ENCODE data around the gene CA11. TPM values are rescaled to one million over a fixed set of nuclear protein-coding genes. Genes with fewer than 3 reads are reported as not detected.

The CA11 gene
- polyA plus RNA-seq, 1 experiment = 3.0 TPM

DNA sequence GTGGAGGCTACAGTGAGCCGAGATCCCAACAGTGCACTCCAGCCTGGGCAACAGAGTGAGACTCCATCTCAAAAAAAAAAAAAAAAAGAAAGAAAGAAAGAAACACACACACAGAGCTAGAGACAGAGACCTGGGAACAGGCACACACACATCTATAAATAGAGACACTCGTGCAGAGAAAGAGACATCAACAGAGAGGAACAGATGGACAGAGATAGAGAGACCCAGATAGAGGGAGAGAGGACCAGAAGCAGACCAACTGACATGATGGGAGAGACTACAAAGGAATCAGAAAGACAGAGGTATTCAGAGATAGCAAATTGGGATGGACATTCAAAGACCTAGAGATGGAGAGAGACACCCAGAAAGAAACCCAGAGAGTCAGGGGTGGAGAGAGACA is 2.1 kb upstream of the CA11 start:
- H3K27me3 ChIP-seq (ENCODE audit: control insufficient read depth, insufficient read depth, low read length) = 0 out of 2 replicates have a peak, but pooled peaks cover 2% of the 10 kb centered on the region
- H3K36me3 ChIP-seq (ENCODE audit: control insufficient read depth, insufficient read depth, low read length) = no peaks in the 10 kb centered on the region
- TF ChIP-seq CTCF (IDR thresholded peaks at IDR 0.05; ENCODE audit: insufficient read depth, low read depth, low read length) = no peak
- ChIA-PET CTCF (interaction anchor here (0.7 kb wide), 1 partner anchor 194 kb away, joined by 3 read pairs; no protein-coding TSS in a partner anchor), POLR2A (no interaction called here)
- no peak overlapping the region for H3K4me3 ChIP-seq (ENCODE audit: low read depth, low read length)
- DNase-seq (ENCODE audit: low read depth) = no peak

DNA sequence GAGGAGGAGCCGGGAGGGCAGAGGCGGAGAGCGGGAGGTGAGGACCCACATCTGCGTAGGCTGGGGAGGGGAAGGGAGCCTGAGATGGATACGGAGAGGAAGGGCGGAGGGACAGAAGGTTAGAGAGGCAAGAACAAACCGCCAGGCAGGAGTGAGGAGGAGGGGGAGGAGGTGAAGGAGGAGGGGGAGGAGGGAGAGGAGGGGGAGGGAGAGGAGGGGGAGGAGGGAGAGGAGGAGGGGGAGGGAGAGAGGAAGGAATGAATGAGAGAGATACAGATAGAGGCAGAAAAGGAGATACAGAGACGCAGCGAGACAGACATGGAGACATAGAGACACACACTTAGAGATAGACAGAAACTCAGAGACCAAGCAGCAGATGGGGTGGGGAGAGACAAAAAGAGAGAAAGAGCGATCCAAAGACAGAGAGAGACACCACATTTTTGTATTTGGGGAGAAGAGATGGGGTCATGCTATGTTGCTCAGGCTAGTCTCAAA is 782 bp upstream of the CA11 start:
- DNase-seq (ENCODE audit: low read depth) = no peak
- Histone ChIP-seq H3K36me3 (ENCODE audit: control insufficient read depth, insufficient read depth, low read length) (no peaks in the 10 kb centered on the region), H3K27me3 (ENCODE audit: control insufficient read depth, insufficient read depth, low read length) (no peaks in the 10 kb centered on the region), H3K4me3 (ENCODE audit: low read depth, low read length) (peak overlapping the region; percentile 47)
- no peak for TF ChIP-seq CTCF (IDR thresholded peaks at IDR 0.05; ENCODE audit: insufficient read depth, low read depth, low read length)
- ChIA-PET CTCF (interaction anchor here (0.9 to 3.5 kb wide), 8 partner anchors 20 to 195 kb away, joined by 3 to 20 read pairs (median 4); no protein-coding TSS in a partner anchor), POLR2A (no interaction called here)

- DNase-seq (ENCODE audit: low read depth) = no peak
- no peak for TF ChIP-seq CTCF (IDR thresholded peaks at IDR 0.05; ENCODE audit: insufficient read depth, low read depth, low read length)
- POLR2A ChIA-PET = interaction anchor here (0.7 kb wide), 1 partner anchor 348 kb away, joined by 3 read pairs; the partner anchor contains the start of gene RUVBL2
Measured at GRCh38 chr19:48645620-48646000, 377 bp downstream of the CA11 start.

DNA sequence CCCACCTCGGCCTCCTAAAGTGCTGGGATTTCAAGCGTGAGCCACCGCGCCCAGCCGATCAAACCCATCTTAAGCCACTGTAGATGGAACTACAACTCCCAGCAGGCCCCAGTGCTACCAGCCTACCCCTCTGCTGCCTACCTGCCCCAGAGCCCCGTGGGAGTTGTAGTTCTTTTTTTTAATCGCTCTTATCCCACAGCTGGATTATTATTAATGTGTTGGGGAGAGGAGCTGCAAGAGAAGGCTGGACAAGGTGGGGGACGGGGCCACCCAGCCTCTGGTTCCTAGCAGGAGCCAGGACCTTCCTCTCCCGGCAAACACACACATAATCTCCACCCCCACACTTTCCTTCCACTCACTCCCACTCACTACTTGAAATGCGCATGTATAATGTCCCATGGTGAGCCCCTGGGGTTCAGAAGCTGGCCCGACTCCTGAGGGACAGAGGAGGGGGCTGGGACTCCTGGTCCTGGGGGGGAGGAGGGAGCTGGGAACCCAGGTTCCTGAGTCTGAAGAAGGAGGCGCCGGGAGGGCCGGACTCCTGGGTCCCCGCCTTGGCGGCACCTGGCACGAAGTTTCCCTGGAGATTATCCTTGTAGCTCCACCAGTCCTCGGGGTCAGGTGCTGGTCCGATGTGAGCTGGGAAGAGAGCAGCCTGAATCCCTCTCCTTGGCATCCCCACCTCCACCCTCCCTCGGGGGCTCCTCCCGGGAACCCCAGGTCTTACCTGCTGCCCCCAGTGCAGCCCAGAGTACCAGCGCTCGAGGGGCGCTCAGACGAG is 958 bp downstream of the CA11 start:
- ChIA-PET CTCF (interaction anchor here (0.8 to 3.5 kb wide), 19 partner anchors 11 to 197 kb away, joined by 3 to 20 read pairs (median 5); partner anchors contain the start of genes RPL18 and SPHK2), POLR2A (interaction anchor here (0.7 kb wide), 1 partner anchor 348 kb away, joined by 3 read pairs; the partner anchor contains the start of gene RUVBL2)
- Histone ChIP-seq H3K36me3 (ENCODE audit: control insufficient read depth, insufficient read depth, low read length) (no peaks in the 10 kb centered on the region), H3K27me3 (ENCODE audit: control insufficient read depth, insufficient read depth, low read length) (0 out of 2 replicates have a peak, but pooled peaks cover under 1% of the 10 kb centered on the region), H3K4me3 (ENCODE audit: low read depth, low read length) (peak overlapping the region; percentile 47)
- DNase-seq (ENCODE audit: low read depth) = no peak
- TF ChIP-seq CTCF (IDR thresholded peaks at IDR 0.05; ENCODE audit: insufficient read depth, low read depth, low read length) = no peak

More at GRCh38 chr19:48645620-48646000, 377 bp downstream of the CA11 start:
- Histone ChIP-seq H3K27me3 (ENCODE audit: control insufficient read depth, insufficient read depth, low read length) (no peaks in the 10 kb centered on the region), H3K4me3 (ENCODE audit: low read depth, low read length) (peak overlapping the region; percentile 47), H3K36me3 (ENCODE audit: control insufficient read depth, insufficient read depth, low read length) (no peaks in the 10 kb centered on the region)
- CTCF ChIA-PET = interaction anchor here (0.6 to 3.5 kb wide), 23 partner anchors 10 to 196 kb away, joined by 3 to 20 read pairs (median 4); partner anchors contain the start of genes RPL18 and SPHK2

- no peak for TF ChIP-seq CTCF (IDR thresholded peaks at IDR 0.05; ENCODE audit: insufficient read depth, low read depth, low read length)
- Histone ChIP-seq H3K27me3 (ENCODE audit: control insufficient read depth, insufficient read depth, low read length) (0 out of 2 replicates have a peak, but pooled peaks cover 3% of the 10 kb centered on the region), H3K4me3 (ENCODE audit: low read depth, low read length) (no peak overlapping the region), H3K36me3 (ENCODE audit: control insufficient read depth, insufficient read depth, low read length) (no peaks in the 10 kb centered on the region)
- DNase-seq (ENCODE audit: low read depth) = no peak
- ChIA-PET POLR2A (no interaction called here), CTCF (interaction anchor here (0.7 to 3.5 kb wide), 4 partner anchors 31 to 151 kb away, joined by 3 to 20 read pairs (median 5); no protein-coding TSS in a partner anchor)
Measured at GRCh38 chr19:48644355-48644754, 1.6 kb downstream of the CA11 start.
